GM21423 (cell line): ENCODE measurements around the gene ANKRD62.
"Not testable (repeated sequence)": the region's sequence is repeated elsewhere in the genome, so short reads cannot be mapped to it uniquely, and the experiment has no call there.

ENCODE experiments used
- ATAC-seq: cut with Tn5 transposase; IDR thresholded peaks from one replicate; pipeline ENCODE4 v1.9.1; 2021; ENCODE audit warnings: mild to moderate bottlenecking, moderate library complexity; ENCODE audit not compliant: unreplicated experiment

The ANKRD62 gene

GRCh38 chr18:12092398-12093229 lies 1.0 kb upstream of the ANKRD62 start:
- ATAC-seq: no peak

DNA sequence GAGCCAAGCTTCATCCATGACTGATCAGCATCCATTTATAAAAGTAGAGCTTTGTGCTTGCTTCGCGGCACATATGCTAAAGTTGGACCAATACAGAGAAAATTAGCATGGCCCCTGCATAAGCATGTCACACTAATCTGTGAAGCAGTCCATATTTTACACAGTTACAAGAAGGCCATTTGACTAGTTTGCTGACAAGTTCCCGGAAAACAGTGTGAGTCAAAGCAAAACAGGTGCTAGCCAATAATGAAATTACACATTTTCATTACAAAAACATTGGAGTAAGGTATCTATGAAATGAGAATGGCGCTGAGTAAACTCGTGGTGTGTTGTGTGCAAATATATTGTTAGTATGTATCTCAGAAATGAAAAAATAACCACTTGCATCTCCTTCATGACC lies 4.7 kb downstream of the ANKRD62 start:
- ATAC-seq: no peak

DNA sequence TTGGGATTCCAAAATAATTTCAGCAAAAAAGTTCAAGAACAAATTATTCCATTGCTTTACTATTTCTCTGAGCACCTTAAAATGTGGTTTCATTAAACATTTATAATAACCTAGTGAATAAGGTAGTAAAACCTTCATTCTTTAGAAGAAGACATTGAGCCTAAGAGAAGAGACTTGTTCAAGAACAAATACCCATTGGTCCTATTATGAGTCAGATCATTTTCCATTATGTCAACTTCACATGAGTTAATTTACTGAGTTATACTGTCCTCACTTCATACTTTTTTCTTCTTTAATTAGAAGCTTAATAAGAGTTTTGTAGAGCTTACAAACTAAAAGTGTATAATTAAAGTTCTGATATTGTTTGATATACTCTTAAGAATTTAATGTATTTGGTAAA lies 5.5 kb downstream of the ANKRD62 start:
- no peak for ATAC-seq

DNA sequence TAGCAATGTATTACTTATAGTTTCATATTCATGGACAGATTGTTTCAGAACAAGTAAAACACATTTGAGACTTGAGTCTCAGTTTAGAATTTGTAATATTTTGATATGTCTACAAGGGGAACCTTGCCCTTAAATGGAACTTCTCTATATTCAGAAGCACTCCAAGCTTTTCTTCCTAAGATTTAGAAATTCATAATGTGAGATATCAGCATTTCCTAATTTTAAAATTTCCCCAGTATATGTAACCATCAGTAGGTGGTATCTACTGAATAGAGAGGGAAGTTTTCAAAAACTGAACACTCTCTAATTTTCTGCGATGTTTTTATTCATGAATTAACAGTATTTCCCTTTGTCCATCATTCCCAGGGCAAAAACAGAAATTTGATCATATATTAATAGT lies 7.6 kb downstream of the ANKRD62 start:
- no peak for ATAC-seq

GRCh38 chr18:12102136-12102842 lies 8.6 kb downstream of the ANKRD62 start:
- no peak for ATAC-seq

DNA sequence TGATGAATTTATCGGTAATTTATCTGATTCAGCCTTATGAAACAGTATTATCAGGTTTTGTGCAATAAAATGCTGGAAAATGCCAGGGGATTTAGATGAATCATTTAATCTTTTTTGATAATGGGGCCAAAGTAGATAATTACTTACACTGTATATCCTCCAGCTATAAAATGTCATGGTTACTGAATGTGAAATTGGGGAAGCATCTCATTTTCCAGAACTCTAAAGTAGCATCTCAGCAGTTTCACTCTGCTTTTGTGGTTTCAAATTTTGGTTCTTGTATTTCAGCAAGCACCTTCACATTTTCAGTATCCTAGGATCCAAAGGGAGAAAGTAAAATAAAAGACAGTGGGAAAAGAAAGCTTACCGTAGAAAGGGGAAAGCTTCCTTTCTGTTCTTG lies 12.8 kb downstream of the ANKRD62 start:
- ATAC-seq: no peak

DNA sequence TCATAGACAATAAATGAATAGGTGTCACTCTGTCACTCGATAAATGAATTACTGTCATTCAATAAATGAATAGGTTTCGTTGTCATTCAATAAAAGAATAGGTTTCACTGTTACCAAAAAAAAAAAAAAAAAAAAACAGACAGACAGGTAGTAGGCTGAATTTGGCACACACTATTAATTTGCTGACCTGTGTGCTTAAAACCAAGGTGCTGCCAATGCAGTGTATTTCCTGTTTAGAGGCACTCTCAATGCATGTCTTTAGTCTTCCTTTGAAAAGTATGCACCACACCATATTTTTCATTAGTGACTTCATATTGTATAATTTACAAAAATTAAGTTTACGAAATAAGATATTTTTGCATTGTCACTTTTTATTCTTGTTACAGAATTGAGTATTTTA lies 16.2 kb downstream of the ANKRD62 start:
- no peak for ATAC-seq

DNA sequence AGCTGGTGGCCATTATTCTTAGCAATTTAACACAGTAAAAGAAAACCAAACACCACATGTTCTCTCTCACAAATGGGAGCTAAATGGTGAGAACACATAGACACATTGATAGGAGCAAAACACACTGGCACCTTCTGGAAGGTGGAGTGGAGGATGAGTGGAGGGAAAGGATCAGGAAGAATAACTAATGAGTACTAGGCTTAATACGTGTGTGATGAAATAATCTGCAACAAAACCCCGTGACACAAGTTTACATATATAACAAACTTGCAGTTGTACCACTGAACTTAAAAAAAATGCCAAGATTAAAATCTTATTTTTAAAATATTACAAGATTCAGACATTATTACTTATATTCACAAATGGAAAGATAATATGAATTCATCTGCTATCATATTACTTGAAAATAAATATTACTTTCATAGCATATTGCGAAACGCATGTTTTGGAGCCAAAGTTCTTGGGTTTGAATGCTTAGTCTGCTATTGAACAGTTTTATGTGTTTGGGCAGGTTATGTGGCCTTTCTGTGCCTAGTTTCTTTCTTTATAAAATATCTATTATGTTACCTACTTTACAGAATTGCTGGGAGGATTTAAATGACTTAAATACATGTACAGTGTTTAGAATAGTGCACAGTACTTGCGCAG lies 20.5 kb downstream of the ANKRD62 start:
- ATAC-seq: no peak

DNA sequence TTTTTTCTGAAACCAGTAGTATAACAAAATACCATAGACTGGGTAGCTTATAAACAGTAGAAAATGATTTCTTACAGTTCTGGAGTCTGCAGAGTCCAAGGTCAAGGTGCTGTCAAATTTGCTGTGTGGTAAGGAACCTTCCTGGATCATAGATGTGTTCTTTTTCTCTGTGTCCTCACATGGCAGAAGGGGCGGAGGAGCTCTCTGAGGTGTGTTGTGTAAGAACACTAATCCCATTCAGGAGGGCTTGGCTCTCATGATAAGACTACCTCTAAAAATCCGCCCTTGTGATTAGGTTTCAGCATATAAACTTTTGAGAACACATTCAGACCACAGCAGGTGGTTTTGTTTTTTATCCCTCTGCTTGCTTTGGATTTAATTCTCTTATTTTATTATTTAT lies 25.7 kb downstream of the ANKRD62 start:
- ATAC-seq: no peak

GRCh38 chr18:12121175-12122042 lies 27.8 kb downstream of the ANKRD62 start:
- no peak for ATAC-seq

GRCh38 chr18:12122043-12122389 lies 28.4 kb downstream of the ANKRD62 start:
- not testable (repeated sequence) for ATAC-seq

GRCh38 chr18:12127647-12128046 lies 34.0 kb downstream of the ANKRD62 start:
- ATAC-seq: not testable (repeated sequence)

DNA sequence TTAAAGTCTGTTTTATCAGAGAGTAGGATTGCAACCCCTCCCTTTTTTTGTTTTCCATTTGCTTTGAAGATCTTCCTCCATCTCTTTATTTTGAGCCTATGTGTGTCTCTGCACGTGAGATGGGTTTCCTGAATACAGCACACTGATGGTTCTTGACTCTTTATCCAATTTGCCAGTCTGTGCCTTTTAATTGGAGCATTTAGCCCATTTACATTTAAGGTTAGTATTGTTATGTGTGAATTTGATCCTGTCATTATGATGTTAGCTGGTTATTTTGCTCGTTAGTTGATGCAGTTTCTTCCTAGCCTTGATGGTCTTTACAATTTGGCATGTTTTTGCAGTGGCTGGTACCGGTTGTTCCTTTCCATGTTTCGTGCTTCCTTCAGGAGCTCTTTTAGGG lies 45.2 kb downstream of the ANKRD62 start:
- ATAC-seq: not testable (repeated sequence)

DNA sequence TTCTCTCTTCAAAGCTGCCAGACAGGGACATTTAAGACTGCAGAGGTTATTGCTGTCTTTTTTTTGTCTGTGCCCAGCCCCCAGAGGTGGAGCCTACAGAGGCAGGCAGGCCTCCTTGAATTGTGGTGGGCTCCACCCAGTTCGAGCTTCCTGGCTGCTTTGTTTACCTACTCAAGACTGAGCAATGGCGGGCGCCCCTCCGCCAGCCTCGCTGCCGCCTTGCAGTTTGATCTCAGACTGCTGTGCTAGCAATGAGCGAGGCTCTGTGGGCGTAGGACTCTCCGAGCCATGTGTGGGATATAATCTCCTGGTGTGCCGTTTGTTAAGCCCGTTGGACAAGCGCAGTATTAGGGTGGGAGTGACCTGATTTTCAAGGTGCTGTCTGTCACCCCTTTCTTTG lies 47.2 kb downstream of the ANKRD62 start:
- not testable (repeated sequence) for ATAC-seq

DNA sequence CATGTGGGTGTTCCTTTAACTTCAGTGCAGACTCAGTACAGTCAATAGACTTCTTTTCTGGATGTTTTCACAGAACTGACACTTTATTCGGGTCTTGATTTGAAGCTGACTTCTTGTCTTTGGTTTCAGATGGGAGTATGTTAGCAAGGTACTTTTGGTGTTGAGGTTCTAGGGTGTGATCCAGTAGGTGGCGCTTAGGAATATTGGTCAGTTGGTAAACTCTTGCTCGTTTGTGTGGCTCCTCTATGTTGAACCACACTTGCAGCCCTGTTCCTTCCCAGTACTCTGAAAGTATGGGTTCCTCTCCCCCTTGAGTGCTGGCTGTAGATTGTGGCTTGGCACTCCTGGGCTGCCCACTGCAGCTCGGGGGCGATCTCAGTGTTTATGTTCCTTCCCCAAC lies 48.1 kb downstream of the ANKRD62 start:
- ATAC-seq: not testable (repeated sequence)

DNA sequence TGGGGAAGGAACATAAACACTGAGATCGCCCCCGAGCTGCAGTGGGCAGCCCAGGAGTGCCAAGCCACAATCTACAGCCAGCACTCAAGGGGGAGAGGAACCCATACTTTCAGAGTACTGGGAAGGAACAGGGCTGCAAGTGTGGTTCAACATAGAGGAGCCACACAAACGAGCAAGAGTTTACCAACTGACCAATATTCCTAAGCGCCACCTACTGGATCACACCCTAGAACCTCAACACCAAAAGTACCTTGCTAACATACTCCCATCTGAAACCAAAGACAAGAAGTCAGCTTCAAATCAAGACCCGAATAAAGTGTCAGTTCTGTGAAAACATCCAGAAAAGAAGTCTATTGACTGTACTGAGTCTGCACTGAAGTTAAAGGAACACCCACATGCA lies 55.8 kb downstream of the ANKRD62 start:
- not testable (repeated sequence) for ATAC-seq

DNA sequence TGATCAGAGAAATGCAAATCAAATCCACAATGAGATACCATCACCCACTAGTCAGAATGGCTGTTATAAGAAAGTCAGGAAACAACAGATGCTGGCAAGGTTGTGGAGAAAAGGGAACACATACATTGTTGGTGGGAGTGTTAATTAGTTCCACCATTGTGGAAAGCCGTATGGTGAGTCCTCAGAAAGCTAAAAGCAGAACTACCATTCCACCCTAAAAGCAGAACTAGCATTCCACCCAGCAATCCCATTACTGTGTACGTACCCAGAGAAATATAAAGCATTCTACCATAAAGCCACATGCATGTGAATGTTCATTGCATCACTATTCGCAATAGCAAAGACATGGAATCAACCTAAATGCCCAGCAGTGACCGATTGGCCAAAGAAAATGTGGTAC lies 60.7 kb downstream of the ANKRD62 start:
- ATAC-seq: no peak

GRCh38 chr18:12155996-12156395 lies 62.4 kb downstream of the ANKRD62 start:
- no peak for ATAC-seq

- ATAC-seq: no peak
Observed at GRCh38 chr18:12159446-12159845, 65.8 kb downstream of the ANKRD62 start.

DNA sequence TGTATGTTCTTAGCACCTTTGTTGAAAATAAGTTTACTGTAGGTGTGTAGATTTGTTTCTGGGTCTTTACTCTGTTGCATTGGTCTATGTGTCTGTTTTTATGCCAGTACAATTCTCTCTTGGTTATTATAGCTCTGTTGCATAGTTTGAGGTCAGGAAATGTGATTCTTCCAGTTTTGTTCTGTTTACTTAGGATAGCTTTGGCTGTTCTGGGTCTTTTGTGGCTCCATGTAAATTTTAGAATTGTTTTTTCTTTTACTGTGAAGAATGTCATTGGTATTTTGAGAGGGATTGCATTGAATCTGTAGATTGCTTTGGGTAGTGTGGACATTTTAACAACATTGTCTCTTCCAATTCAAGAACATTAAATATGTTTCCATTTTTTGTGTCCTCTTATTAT lies 69.1 kb downstream of the ANKRD62 start:
- no peak for ATAC-seq
